Astrocyte of the spinal cord (primary cell): Measurements from ENCODE around the gene OLFM2.
"Not testable (repeated sequence)": the region's sequence is repeated elsewhere in the genome, so short reads cannot be mapped to it uniquely, and the experiment has no call there.

Experiments
- DNase-seq: peaks from one replicate; pipeline ENCODE4 v3.0.0; 2011; ENCODE audit warnings: low read depth, low spot score
- H3K4me3 ChIP-seq: 2 replicates; pipeline ENCODE4 v1.5.1; 2011; ENCODE audit warnings: low read depth, mild to moderate bottlenecking, low read length, moderate library complexity
- CTCF ChIP-seq: IDR thresholded peaks from 2 replicates; pipeline ENCODE4 v1.5.1; 2012; ENCODE audit warnings: low read depth, mild to moderate bottlenecking, low read length, inconsistent platforms
- in situ Hi-C: cut with HindIII; loops from 2 replicates; pipeline ENCODE4 v1.10.0; 2017; ENCODE audit warnings: low sequenced_read_pairs

OLFM2 gene

GRCh38 chr19:9958379-9958821 is 22.1 kb upstream of the OLFM2 start:
- in situ Hi-C loops, result no loop called here
- TF ChIP-seq CTCF, result no peak
- peak; percentile 79 for DNase-seq
- H3K4me3 ChIP-seq, result no peak overlapping the region

DNA sequence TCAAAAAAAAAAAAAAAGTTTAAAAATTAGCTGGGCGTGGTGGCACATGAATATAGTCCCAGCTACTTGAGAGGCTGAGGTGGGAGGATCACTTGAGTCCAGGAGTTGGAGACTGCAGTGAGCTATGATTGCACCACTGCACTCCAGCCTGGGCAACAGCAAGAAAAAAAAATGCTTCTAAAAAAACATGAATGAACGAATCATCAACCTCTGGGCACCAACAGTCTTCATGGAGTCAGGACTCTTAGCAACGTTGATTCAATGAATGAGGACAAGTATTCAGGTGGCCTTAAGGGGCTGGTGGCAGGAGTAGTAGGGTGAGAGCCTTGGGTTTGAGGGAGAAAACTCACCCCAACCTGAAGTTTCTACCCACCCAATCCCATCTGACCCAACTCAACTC is 20.6 kb upstream of the OLFM2 start:
- no peak for TF ChIP-seq CTCF

DNA sequence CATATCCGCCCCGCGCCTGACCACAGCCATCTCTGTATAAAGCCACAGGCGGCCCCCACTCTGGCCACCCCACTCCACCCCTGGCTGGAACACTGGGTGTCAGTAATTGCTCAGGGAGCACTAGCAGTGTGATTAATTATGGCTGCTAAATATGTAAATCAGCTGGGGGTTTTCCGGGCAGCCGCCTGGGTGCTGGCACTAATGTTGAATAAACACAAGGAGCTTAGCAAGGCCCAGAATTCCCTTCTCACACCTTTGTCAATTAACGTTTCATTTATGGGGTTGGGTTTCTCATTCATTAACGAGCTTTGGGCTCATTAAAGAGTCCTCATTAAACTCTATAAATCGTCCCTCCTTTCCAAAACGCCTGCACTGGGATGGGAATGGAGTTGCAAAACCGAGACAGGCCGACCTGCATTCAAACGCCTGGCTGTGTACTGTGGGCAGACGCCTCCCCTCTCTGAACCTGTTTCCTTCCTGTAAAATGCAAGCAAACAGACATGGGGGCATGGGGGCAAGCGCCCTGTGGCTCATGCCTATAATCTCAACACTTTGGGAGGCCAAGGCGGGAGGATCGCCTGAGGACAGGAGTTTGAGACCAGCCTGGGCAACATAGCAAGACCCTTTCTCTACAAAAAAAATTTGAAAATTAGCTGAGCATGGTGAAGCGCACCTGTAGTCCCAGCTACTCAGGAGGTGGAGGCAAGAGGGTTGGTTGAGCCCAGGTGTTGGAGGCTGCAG is 17.7 kb upstream of the OLFM2 start:
- H3K4me3 ChIP-seq, result no peak overlapping the region
- DNase-seq, result no peak
- no peak for TF ChIP-seq CTCF
- in situ Hi-C loops, result no loop called here

More for the DNA sequence above, 20.6 kb upstream of the OLFM2 start:
- H3K4me3 ChIP-seq, result no peak overlapping the region
- in situ Hi-C loops, result no loop called here
- DNase-seq, result no peak

DNA sequence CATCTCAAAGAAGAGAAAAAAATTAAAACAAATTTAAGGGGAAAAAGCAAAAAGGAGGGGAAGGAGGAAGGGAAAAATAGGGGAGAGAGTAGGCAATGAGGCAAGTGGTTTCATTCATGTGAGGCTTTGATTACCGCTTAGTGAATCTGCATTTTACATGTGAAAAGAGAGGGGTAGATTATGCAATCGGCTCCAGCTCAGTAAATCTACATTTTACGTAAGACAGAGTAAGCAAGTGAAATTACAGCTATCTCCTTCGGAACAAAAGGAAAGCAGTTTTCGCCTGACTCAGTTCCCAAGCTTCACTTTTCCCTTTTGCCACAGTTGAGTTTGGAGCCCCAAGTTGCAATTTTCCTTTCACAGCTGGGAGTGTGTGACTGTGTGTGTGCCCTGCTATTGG is 16.0 kb upstream of the OLFM2 start:
- TF ChIP-seq CTCF, result no peak
- H3K4me3 ChIP-seq, result no peak overlapping the region
- in situ Hi-C loops, result no loop called here
- DNase-seq, result no peak

GRCh38 chr19:9947441-9947840 is 11.1 kb upstream of the OLFM2 start:
- DNase-seq, result no peak
- in situ Hi-C loops, result no loop called here
- no peak overlapping the region for H3K4me3 ChIP-seq
- TF ChIP-seq CTCF, result no peak

DNA sequence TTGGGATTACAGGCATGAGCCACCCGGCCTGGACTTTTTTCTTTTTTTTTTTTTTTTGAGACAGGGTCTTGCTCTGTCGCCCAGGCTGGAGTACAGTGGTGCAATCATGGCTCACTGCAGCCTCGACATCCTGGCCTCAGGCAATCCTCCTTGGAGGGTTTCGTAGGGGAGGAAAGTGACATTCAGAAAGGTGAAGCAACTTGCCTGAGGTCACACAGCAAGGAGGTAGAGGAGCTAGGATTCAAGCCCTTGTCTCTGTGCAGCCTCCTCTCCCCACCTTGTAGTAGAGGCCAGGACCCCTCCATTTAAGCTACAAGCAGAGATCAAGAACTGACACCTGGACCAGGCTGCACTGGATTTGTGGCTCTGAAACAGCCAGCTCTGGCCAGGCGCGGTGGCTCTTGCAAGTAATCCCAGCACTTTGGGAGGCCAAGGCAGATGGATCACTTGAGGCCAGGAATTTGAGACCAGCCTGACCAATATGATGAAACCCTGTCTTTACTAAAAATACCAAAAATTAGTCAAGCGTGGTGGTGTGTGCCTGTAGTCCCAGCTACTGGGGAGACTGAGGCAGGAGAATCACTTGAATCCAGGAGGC is 10.3 kb upstream of the OLFM2 start:
- H3K4me3 ChIP-seq, in situ Hi-C loops, DNase-seq: not testable (repeated sequence)

- peak; percentile 99 for DNase-seq
- in situ Hi-C loops, result no loop called here
- no peak overlapping the region for H3K4me3 ChIP-seq
- peak; percentile 17 for TF ChIP-seq CTCF
Measured at GRCh38 chr19:9945319-9945966, 9.1 kb upstream of the OLFM2 start.
